Endothelial cell of umbilical vein (primary cell): ENCODE data around the gene SETD2.

Experiments used
- EZH2 ChIP-seq: IDR thresholded peaks from 2 replicates; pipeline ENCODE4 v1.6.1; 2012; ENCODE audit warnings: borderline replicate concordance, low read depth, mild to moderate bottlenecking, moderate library complexity, low read length, inconsistent platforms; ENCODE audit not compliant: severe bottlenecking
- MYC ChIP-seq: IDR thresholded peaks from one replicate; pipeline ENCODE4 v1.6.1; 2011; ENCODE audit warnings: mild to moderate bottlenecking, low read depth, low read length
- POLR2A ChIP-seq: IDR thresholded peaks from 2 replicates; pipeline ENCODE4 v1.6.1; 2012; ENCODE audit warnings: low read depth, mild to moderate bottlenecking, control low read depth, low read length
- POLR2AphosphoS5 ChIP-seq: IDR thresholded peaks from 2 replicates; pipeline ENCODE4 v1.6.1; 2012; ENCODE audit warnings: low read depth, mild to moderate bottlenecking, control low read depth, low read length, moderate library complexity; ENCODE audit not compliant: insufficient read depth
- TF ChIP-seq, protein P1 (sequence below), 2 donors: IDR thresholded peaks; 1 replicate in 1 of 2; 2 replicates in 1 of 2; pipeline ENCODE4 v1.5.1; 2011; ENCODE audit warnings: low read length in 2 of 2, mild to moderate bottlenecking in 2 of 2, moderate library complexity in 2 of 2, control low read depth in 1 of 2, inconsistent platforms in 1 of 2, low read depth in 1 of 2; ENCODE audit not compliant: insufficient read depth in 1 of 2; ENCODE audit errors: extremely low read depth in 1 of 2
- TF ChIP-seq, protein P2 (sequence below): IDR thresholded peaks from 2 replicates; pipeline ENCODE4 v1.6.1; 2011; ENCODE audit not compliant: insufficient read depth, insufficient read length

DNA sequence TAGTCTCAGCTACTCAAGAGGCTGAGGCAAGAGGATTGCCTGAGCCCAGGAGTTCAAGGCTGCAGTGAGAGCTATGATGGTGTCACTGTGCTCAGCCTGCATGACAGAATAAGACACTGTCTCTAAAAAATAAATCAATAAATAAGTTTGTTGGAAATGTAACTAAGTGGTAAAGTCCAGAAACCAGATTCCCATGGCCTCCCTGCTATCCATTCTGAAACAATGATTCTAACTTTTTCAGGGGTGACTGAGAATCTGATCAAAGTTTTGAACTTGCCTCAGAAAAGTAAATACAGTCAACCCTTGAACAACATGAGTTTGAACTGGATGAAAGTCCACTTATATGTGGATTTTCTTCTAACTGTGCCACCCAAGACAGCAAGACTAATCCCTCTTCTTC is 98.2 kb downstream of the SETD2 start:
- no peak for TF ChIP-seq POLR2A
- TF ChIP-seq, protein P1, sequence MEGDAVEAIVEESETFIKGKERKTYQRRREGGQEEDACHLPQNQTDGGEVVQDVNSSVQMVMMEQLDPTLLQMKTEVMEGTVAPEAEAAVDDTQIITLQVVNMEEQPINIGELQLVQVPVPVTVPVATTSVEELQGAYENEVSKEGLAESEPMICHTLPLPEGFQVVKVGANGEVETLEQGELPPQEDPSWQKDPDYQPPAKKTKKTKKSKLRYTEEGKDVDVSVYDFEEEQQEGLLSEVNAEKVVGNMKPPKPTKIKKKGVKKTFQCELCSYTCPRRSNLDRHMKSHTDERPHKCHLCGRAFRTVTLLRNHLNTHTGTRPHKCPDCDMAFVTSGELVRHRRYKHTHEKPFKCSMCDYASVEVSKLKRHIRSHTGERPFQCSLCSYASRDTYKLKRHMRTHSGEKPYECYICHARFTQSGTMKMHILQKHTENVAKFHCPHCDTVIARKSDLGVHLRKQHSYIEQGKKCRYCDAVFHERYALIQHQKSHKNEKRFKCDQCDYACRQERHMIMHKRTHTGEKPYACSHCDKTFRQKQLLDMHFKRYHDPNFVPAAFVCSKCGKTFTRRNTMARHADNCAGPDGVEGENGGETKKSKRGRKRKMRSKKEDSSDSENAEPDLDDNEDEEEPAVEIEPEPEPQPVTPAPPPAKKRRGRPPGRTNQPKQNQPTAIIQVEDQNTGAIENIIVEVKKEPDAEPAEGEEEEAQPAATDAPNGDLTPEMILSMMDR (IDR thresholded peaks at IDR 0.05; ENCODE audit: extremely low read depth in 1 of 2, insufficient read depth in 1 of 2, low read depth in 1 of 2, low read length in 2 of 2) = no peak
- TF ChIP-seq, protein P2, sequence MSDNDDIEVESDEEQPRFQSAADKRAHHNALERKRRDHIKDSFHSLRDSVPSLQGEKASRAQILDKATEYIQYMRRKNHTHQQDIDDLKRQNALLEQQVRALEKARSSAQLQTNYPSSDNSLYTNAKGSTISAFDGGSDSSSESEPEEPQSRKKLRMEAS = no peak
- no peak for TF ChIP-seq MYC
- no peak for TF ChIP-seq EZH2
- TF ChIP-seq POLR2AphosphoS5 = no peak
